ENCODE results near the gene SGSM1.
"Not testable (repeated sequence)": the region's sequence is repeated elsewhere in the genome, so short reads cannot be mapped to it uniquely, and the experiment has no call there.

Gene SGSM1

GRCh38 chr22:24827296-24827695 lies 21.3 kb downstream of the SGSM1 start:
- Histone ChIP-seq H3K4me1 (ENCODE audit: control insufficient read depth, low read depth, low read length) (peaks cover 10% of the 10 kb centered on the region), H3K9ac (ENCODE audit: low read length) (no peak overlapping the region), H3K4me3 (ENCODE audit: low read length) (no peak overlapping the region), H3K9me3 (ENCODE audit: control insufficient read depth, low read depth, low read length) (no peaks in the 10 kb centered on the region), H3K27ac (ENCODE audit: low read length) (no peak overlapping the region), H3K36me3 (ENCODE audit: control insufficient read depth, low read depth, low read length) (no peaks in the 10 kb centered on the region), H3K27me3 (ENCODE audit: control insufficient read depth, insufficient read depth, low read length) (no peaks in the 10 kb centered on the region)

GRCh38 chr22:24830205-24830979 lies 24.4 kb downstream of the SGSM1 start:
- H3K4me1 ChIP-seq (ENCODE audit: control insufficient read depth, low read depth, low read length), result peaks cover 16% of the 10 kb centered on the region
- H3K9ac ChIP-seq (ENCODE audit: low read length), result no peak overlapping the region
- no peaks in the 10 kb centered on the region for H3K36me3 ChIP-seq (ENCODE audit: control insufficient read depth, low read depth, low read length)
- no peak overlapping the region for H3K27ac ChIP-seq (ENCODE audit: low read length)
- no peaks in the 10 kb centered on the region for H3K9me3 ChIP-seq (ENCODE audit: control insufficient read depth, low read depth, low read length)
- H3K27me3 ChIP-seq (ENCODE audit: control insufficient read depth, insufficient read depth, low read length), result no peaks in the 10 kb centered on the region
- H3K4me3 ChIP-seq (ENCODE audit: low read length), result no peak overlapping the region

GRCh38 chr22:24831687-24832086 lies 25.7 kb downstream of the SGSM1 start:
- Histone ChIP-seq H3K27ac (ENCODE audit: low read length) (no peak overlapping the region), H3K9ac (ENCODE audit: low read length) (no peak overlapping the region), H3K36me3 (ENCODE audit: control insufficient read depth, low read depth, low read length) (no peaks in the 10 kb centered on the region), H3K4me1 (ENCODE audit: control insufficient read depth, low read depth, low read length) (peaks cover 16% of the 10 kb centered on the region), H3K4me3 (ENCODE audit: low read length) (no peak overlapping the region), H3K27me3 (ENCODE audit: control insufficient read depth, insufficient read depth, low read length) (no peaks in the 10 kb centered on the region), H3K9me3 (ENCODE audit: control insufficient read depth, low read depth, low read length) (no peaks in the 10 kb centered on the region)

- H3K9ac ChIP-seq (ENCODE audit: low read length), result no peak overlapping the region
- H3K9me3 ChIP-seq (ENCODE audit: control insufficient read depth, low read depth, low read length), result no peaks in the 10 kb centered on the region
- H3K27ac ChIP-seq (ENCODE audit: low read length), result no peak overlapping the region
- H3K4me3 ChIP-seq (ENCODE audit: low read length), result no peak overlapping the region
- peaks cover 16% of the 10 kb centered on the region for H3K4me1 ChIP-seq (ENCODE audit: control insufficient read depth, low read depth, low read length)
- no peaks in the 10 kb centered on the region for H3K27me3 ChIP-seq (ENCODE audit: control insufficient read depth, insufficient read depth, low read length)
- H3K36me3 ChIP-seq (ENCODE audit: control insufficient read depth, low read depth, low read length), result no peaks in the 10 kb centered on the region
Observed at GRCh38 chr22:24833881-24834495, 28.0 kb downstream of the SGSM1 start.

GRCh38 chr22:24834845-24835570 lies 29.0 kb downstream of the SGSM1 start:
- Histone ChIP-seq H3K27ac (ENCODE audit: low read length) (no peak overlapping the region), H3K36me3 (ENCODE audit: control insufficient read depth, low read depth, low read length) (no peaks in the 10 kb centered on the region), H3K4me1 (ENCODE audit: control insufficient read depth, low read depth, low read length) (peaks cover 16% of the 10 kb centered on the region), H3K9me3 (ENCODE audit: control insufficient read depth, low read depth, low read length) (no peaks in the 10 kb centered on the region), H3K9ac (ENCODE audit: low read length) (no peak overlapping the region), H3K27me3 (ENCODE audit: control insufficient read depth, insufficient read depth, low read length) (no peaks in the 10 kb centered on the region), H3K4me3 (ENCODE audit: low read length) (no peak overlapping the region)

- no peaks in the 10 kb centered on the region for H3K9me3 ChIP-seq (ENCODE audit: control insufficient read depth, low read depth, low read length)
Observed at GRCh38 chr22:24836282-24836681, 30.3 kb downstream of the SGSM1 start.

GRCh38 chr22:24837517-24837916 lies 31.5 kb downstream of the SGSM1 start:
- not testable (repeated sequence) for H3K27ac ChIP-seq (ENCODE audit: low read length); H3K4me1 ChIP-seq (ENCODE audit: control insufficient read depth, low read depth, low read length); H3K36me3 ChIP-seq (ENCODE audit: control insufficient read depth, low read depth, low read length)

More at GRCh38 chr22:24836282-24836681, 30.3 kb downstream of the SGSM1 start:
- Histone ChIP-seq H3K4me3 (ENCODE audit: low read length) (no peak overlapping the region), H3K27ac (ENCODE audit: low read length) (no peak overlapping the region), H3K4me1 (ENCODE audit: control insufficient read depth, low read depth, low read length) (peaks cover 6% of the 10 kb centered on the region), H3K36me3 (ENCODE audit: control insufficient read depth, low read depth, low read length) (no peaks in the 10 kb centered on the region), H3K27me3 (ENCODE audit: control insufficient read depth, insufficient read depth, low read length) (no peaks in the 10 kb centered on the region), H3K9ac (ENCODE audit: low read length) (no peak overlapping the region)

GRCh38 chr22:24841261-24841660 lies 35.2 kb downstream of the SGSM1 start:
- Histone ChIP-seq H3K9me3 (ENCODE audit: control insufficient read depth, low read depth, low read length) (no peaks in the 10 kb centered on the region), H3K4me1 (ENCODE audit: control insufficient read depth, low read depth, low read length) (no peaks in the 10 kb centered on the region), H3K4me3 (ENCODE audit: low read length) (no peak overlapping the region), H3K27ac (ENCODE audit: low read length) (no peak overlapping the region), H3K36me3 (ENCODE audit: control insufficient read depth, low read depth, low read length) (no peaks in the 10 kb centered on the region), H3K9ac (ENCODE audit: low read length) (no peak overlapping the region), H3K27me3 (ENCODE audit: control insufficient read depth, insufficient read depth, low read length) (no peaks in the 10 kb centered on the region)

More at GRCh38 chr22:24837517-24837916, 31.5 kb downstream of the SGSM1 start:
- not testable (repeated sequence) for H3K27me3 ChIP-seq (ENCODE audit: control insufficient read depth, insufficient read depth, low read length); H3K9ac ChIP-seq (ENCODE audit: low read length); H3K4me3 ChIP-seq (ENCODE audit: low read length); H3K9me3 ChIP-seq (ENCODE audit: control insufficient read depth, low read depth, low read length)

- no peaks in the 10 kb centered on the region for H3K27me3 ChIP-seq (ENCODE audit: control insufficient read depth, insufficient read depth, low read length)
- no peaks in the 10 kb centered on the region for H3K4me1 ChIP-seq (ENCODE audit: control insufficient read depth, low read depth, low read length)
- no peaks in the 10 kb centered on the region for H3K9me3 ChIP-seq (ENCODE audit: control insufficient read depth, low read depth, low read length)
- no peak overlapping the region for H3K9ac ChIP-seq (ENCODE audit: low read length)
- no peaks in the 10 kb centered on the region for H3K36me3 ChIP-seq (ENCODE audit: control insufficient read depth, low read depth, low read length)
- H3K4me3 ChIP-seq (ENCODE audit: low read length), result no peak overlapping the region
- no peak overlapping the region for H3K27ac ChIP-seq (ENCODE audit: low read length)
Observed at GRCh38 chr22:24843048-24843447, 37.0 kb downstream of the SGSM1 start.

GRCh38 chr22:24845041-24845898 lies 39.3 kb downstream of the SGSM1 start:
- H3K27me3 ChIP-seq (ENCODE audit: control insufficient read depth, insufficient read depth, low read length), result no peaks in the 10 kb centered on the region
- no peaks in the 10 kb centered on the region for H3K4me1 ChIP-seq (ENCODE audit: control insufficient read depth, low read depth, low read length)
- no peak overlapping the region for H3K27ac ChIP-seq (ENCODE audit: low read length)
- H3K9me3 ChIP-seq (ENCODE audit: control insufficient read depth, low read depth, low read length), result no peaks in the 10 kb centered on the region
- H3K36me3 ChIP-seq (ENCODE audit: control insufficient read depth, low read depth, low read length), result no peaks in the 10 kb centered on the region
- H3K4me3 ChIP-seq (ENCODE audit: low read length), result no peak overlapping the region
- no peak overlapping the region for H3K9ac ChIP-seq (ENCODE audit: low read length)

GRCh38 chr22:24847490-24847889 lies 41.5 kb downstream of the SGSM1 start:
- no peaks in the 10 kb centered on the region for H3K27me3 ChIP-seq (ENCODE audit: control insufficient read depth, insufficient read depth, low read length)

More at GRCh38 chr22:24847490-24847889, 41.5 kb downstream of the SGSM1 start:
- no peaks in the 10 kb centered on the region for H3K4me1 ChIP-seq (ENCODE audit: control insufficient read depth, low read depth, low read length)
- no peaks in the 10 kb centered on the region for H3K9me3 ChIP-seq (ENCODE audit: control insufficient read depth, low read depth, low read length)
- no peak overlapping the region for H3K27ac ChIP-seq (ENCODE audit: low read length)
- H3K36me3 ChIP-seq (ENCODE audit: control insufficient read depth, low read depth, low read length), result no peaks in the 10 kb centered on the region
- H3K4me3 ChIP-seq (ENCODE audit: low read length), result no peak overlapping the region
- H3K9ac ChIP-seq (ENCODE audit: low read length), result no peak overlapping the region
